Testis (tissue), 2 donors: Measurements from ENCODE around the gene VAMP4.

Source experiments
- POLR2A ChIP-seq: fragments of 450-650 bp; IDR thresholded peaks from one replicate; pipeline ENCODE4 v1.6.1; 2017; ENCODE audit warnings: antibody characterized with exemption, mild to moderate bottlenecking, moderate library complexity
- TF ChIP-seq, protein P1 (sequence below), 3 experiments: fragments of 450-650 bp in 2 of 3; fragments of 200-600 bp in 1 of 3; sonication (generic) in 1 of 3; IDR thresholded peaks; one replicate each; pipeline ENCODE4 v1.5.1; 2016 to 2019; ENCODE audit warnings: antibody characterized with exemption in 3 of 3, mild to moderate bottlenecking in 2 of 3, moderate library complexity in 1 of 3

DNA sequence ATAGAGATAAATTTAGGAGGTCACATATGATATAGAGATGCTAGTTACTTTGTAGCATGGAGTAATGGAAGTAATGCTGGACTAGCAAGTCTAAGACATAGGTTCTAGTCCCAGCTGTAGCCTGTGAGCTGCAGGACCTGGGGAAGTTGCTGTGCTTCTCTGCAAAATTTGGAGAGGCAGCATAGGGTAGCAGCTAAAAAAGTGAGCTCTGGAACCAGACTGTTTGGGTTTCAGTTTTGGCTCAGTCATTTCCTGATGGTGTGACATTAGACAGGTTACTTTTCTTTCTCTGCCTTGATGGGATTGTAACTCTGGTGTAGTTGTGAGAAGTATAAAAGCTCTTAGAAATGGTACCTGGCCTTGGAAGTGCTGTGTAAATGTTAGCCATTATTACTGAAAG is 42.9 kb upstream of the VAMP4 start:
- TF ChIP-seq, protein P1, sequence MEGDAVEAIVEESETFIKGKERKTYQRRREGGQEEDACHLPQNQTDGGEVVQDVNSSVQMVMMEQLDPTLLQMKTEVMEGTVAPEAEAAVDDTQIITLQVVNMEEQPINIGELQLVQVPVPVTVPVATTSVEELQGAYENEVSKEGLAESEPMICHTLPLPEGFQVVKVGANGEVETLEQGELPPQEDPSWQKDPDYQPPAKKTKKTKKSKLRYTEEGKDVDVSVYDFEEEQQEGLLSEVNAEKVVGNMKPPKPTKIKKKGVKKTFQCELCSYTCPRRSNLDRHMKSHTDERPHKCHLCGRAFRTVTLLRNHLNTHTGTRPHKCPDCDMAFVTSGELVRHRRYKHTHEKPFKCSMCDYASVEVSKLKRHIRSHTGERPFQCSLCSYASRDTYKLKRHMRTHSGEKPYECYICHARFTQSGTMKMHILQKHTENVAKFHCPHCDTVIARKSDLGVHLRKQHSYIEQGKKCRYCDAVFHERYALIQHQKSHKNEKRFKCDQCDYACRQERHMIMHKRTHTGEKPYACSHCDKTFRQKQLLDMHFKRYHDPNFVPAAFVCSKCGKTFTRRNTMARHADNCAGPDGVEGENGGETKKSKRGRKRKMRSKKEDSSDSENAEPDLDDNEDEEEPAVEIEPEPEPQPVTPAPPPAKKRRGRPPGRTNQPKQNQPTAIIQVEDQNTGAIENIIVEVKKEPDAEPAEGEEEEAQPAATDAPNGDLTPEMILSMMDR (IDR thresholded peaks at IDR 0.05) = no peak
- no peak for TF ChIP-seq POLR2A
